Hypothalamus (tissue), 51 donors: Measurements from ENCODE around the gene LIMS2.

Experiments
- DNase-seq, 51 donors: peaks; one replicate each; lab custom pipeline; 2025; lab: John Stamatoyannopoulos, UW

Gene LIMS2, protein sequence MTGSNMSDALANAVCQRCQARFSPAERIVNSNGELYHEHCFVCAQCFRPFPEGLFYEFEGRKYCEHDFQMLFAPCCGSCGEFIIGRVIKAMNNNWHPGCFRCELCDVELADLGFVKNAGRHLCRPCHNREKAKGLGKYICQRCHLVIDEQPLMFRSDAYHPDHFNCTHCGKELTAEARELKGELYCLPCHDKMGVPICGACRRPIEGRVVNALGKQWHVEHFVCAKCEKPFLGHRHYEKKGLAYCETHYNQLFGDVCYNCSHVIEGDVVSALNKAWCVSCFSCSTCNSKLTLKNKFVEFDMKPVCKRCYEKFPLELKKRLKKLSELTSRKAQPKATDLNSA

DNA sequence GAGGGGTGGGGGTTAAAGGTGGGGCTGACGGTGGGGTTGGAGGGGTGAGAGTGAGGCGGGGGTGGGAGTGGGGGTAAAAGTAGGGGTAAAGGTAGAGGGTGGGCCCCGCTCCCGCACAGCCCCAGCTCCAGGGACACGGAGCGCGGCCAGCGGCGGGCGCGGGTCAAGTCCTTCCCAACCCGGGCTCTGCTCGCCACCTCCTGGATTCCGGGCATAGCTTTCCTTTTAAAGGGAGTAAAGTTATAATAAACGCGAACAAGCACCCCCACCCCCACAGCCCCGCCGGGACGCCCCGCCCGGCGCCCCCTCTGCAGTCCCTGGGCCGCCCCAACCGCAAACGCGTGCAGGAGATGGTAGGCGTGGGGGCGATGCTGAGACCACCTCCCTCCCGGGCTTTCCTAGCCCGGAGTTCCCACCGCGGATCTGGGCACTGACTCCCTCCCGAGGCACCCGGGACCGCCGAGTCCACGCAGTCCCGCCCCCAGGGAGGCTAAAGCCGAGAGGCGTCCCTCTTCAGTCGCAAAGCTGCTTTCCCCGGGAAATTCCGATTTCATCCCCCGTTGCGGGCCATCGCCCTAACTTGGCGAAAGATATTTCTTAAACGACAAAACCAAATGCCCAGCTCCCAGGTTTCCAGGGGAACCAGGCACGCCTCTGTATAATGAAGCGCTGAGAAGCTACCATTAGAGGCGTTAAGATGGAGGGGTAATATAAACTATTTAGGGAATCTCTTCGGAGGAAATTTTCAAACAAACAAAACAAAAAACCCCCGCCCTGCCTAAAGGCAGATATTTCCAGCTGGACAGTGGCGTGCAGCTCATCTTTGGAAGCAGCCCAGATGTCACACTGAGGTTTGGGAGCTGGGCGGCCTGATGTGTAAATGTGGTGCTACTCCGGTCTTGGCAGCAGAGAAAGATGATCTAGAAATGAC lies at the start of gene LIMS2:
TSS of gene LIMS2 (minus strand) at position 200 of the 931 bp plus-strand sequence. CDS start 506 bp downstream, outside the sequence.
- DNase-seq, result peak in 3 of 51 donors; percentile 28 to 47 (median 35)

- DNase-seq, result no peak
These were observed 47.5 kb upstream of the LIMS2 start for GRCh38 chr2:127722807-127723206.

GRCh38 chr2:127721978-127722355 lies 46.6 kb upstream of the LIMS2 start:
- no peak for DNase-seq

DNA sequence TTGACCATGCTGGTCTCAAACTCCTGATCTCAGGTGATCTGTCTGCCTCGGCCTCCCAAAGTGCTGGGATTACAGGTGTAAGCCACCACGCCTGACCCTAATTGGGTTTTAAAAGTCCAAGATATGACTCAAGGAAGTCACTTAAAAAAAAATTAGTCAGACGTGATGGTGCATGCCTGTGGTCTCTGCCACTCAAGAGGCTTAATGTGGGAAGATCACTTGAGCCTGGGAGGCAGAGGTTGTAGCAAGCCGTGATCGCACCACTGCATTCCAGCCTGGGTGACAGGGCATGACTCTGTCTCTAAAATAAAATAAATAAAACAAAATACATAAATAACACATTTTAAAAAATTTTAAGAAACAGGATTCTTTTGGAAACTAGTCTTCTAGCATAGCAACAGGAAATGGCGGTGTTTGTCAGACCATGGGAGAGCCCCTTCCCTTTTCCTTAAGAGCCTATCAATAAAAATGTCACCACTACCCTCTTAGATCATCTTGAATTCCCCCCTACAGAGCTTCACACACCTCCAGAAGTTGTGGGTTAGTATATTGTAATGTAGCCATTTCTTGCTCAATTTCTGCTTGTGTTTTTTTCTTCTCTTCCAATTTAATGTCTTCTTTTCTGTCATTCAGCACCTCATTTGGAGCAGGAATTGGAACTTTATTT lies 46.1 kb upstream of the LIMS2 start:
- no peak for DNase-seq

- no peak for DNase-seq
These were observed 44.2 kb upstream of the LIMS2 start for GRCh38 chr2:127719301-127720218.

GRCh38 chr2:127718271-127718670 lies 42.9 kb upstream of the LIMS2 start:
- DNase-seq, result no peak

DNA sequence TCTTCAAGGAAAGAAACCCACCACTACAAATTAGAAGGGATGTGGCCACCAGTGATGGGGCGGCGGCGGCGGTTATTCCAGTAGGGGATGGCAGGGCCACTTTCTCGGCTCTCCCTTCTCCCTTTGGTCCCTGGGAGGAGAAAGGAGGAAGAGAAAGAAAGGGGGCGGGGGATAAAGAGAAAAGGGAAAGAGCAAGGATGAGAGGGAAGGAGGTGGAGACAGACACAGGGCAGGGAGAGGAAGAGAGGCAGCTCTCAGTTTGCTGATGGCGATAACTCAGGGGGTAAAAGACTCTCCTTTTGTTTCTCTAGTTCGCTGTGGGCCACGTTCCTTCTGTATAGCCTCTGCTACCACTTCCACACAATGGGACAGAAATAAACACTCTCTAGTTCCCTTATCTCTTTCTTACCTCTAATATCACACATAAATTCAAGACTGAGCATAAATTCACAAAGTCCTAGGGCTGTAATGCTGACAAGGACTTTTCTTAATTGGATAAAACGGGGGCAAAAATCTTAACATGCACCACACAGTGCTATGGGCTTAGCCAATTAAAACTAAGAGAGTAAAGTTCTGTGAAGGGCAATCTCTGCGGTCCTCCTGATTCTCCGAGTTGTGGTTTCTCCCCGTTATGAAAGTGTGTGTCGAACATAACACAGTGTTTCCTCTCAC lies 40.6 kb upstream of the LIMS2 start:
- no peak for DNase-seq

GRCh38 chr2:127713562-127713961 lies 38.2 kb upstream of the LIMS2 start:
- DNase-seq, result no peak

DNA sequence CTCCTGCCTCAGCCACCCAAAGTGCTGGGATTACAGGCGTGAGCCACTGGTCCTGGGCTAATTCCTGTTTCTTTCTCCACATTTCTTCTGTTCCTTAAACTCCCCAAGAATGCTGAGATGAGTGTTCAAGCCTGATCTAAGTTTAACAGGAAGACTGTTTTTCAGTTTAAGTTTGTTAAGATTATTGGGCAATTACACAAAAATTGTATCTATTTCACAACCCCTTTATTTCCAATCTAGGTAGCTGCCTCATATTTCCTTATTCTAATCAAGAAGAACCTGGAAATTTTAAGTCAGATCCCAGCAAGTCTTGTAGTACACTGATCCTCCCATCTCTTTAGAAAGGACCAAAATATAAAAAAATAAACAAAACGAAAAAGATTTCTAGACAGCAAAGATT lies 37.7 kb upstream of the LIMS2 start:
- DNase-seq, result no peak

- DNase-seq, result no peak
These were observed 34.0 kb upstream of the LIMS2 start for GRCh38 chr2:127709336-127709735.

- peak in 28 of 51 donors; percentile 4 to 77 (median 37) for DNase-seq
These were observed 32.7 kb upstream of the LIMS2 start for GRCh38 chr2:127707890-127708648.

- no peak for DNase-seq
These were observed 31.1 kb upstream of the LIMS2 start for GRCh38 chr2:127706215-127706990.

DNA sequence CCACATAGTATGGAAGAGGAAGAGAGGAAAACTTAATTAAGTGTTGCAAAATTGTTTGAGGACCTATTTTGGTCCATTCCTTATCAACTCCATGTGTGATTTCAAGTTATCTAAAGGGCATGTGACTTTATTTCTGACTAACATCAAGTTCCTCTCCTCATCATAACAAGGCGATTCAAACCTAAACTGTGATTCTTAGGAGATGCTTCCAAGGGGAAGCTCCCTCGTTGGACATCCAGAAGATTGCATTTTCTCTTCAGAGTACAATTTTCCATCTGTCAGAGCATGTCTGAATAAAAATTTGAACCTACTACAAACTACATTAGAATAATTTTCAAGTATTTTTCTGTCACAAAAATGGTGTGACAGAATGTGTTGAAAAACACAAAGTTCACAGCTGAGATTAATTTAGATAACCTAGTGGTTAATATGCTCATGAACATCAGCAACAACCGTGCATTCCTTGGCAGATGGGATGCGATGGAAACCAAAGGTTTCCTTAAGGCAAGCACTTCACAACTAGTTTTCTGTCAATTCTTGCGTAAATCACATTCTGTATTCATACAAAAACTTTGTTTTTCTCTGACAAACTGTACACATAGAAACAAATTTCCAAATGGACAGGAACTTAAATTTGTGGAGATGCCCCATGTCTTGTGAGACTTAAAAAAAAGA lies 30.2 kb upstream of the LIMS2 start:
- DNase-seq, result no peak

GRCh38 chr2:127704641-127705390 lies 29.5 kb upstream of the LIMS2 start:
- DNase-seq, result no peak

DNA sequence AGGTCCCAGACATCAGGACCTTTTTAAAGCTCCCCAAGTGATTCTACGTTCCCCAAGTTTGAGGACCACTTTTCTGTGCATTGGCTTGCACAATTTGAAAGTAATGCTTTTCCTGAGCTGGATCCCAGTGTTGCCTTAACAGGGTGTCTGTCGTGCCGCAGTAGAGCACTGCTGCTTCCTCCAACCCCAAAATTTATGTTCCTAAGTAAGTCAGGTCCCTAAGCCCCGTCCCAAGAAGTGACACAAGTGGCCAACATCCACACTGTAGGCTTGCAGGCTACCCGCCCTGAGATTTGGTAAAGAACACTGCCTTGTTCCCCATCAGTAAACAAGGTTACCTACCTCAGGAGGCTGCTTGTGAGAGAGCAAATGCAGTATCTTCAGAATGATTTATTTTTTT lies 28.0 kb upstream of the LIMS2 start:
- no peak for DNase-seq

DNA sequence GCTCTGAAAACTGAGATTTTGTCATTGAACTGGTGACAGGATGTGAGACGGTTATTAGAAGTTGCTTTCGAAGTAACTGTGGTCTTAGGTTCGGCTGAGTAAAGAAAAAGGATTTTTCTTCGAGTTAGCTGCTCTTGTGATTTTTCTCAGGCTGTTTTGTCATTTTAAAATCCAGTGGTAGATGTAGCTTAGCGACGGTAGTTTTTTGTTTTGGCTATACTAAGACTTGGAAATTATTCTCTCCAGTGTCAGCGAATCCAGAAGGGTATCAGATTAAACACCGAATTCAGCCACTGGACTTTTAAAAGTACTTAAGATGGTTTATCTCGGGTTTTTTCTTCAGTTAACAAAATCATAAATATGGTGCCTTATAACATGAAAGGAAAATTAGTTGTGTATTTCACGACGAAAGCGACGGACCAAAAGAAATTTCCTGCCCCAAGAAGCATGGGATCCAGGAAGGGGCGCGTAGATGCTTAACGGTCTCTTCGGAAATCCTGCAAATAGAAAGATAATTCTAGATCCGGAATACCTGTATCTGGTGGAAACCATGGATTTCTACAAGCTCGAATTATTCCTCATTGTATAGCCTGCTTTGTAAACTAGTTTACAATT lies 27.2 kb upstream of the LIMS2 start:
- DNase-seq, result no peak
